Liver (tissue), 3 donors: ENCODE data around the gene MICU1.

Source experiments
- FOXA1 ChIP-seq: IDR thresholded peaks from 2 replicates; pipeline ENCODE4 v1.6.1; 2016; ENCODE audit warnings: antibody characterized with exemption
- GABPA ChIP-seq, 2 donors: IDR thresholded peaks in 1 of 2; conservative IDR thresholded peaks in 1 of 2; 2 replicates each; pipeline ENCODE4 v1.6.1; 2016; ENCODE audit warnings: antibody characterized with exemption in 2 of 2, mild to moderate bottlenecking in 1 of 2, moderate library complexity in 1 of 2
- HNF4G ChIP-seq: IDR thresholded peaks from 2 replicates; pipeline ENCODE4 v1.6.1; 2016; ENCODE audit warnings: antibody characterized with exemption
- JUND ChIP-seq, 2 donors: IDR thresholded peaks; 2 replicates each; pipeline ENCODE4 v1.6.1; 2016; ENCODE audit warnings: antibody characterized with exemption in 2 of 2
- RAD21 ChIP-seq, 2 donors: IDR thresholded peaks; 2 replicates each; pipeline ENCODE4 v1.6.1; 2016; ENCODE audit warnings: antibody characterized with exemption in 2 of 2, mild to moderate bottlenecking in 2 of 2
- SP1 ChIP-seq: IDR thresholded peaks from 2 replicates; pipeline ENCODE4 v1.6.1; 2018; ENCODE audit warnings: antibody characterized with exemption, mild to moderate bottlenecking
- TAF1 ChIP-seq: conservative IDR thresholded peaks from 2 replicates; pipeline ENCODE4 v1.6.1; 2016; ENCODE audit warnings: antibody characterized with exemption, mild to moderate bottlenecking
- YY1 ChIP-seq: IDR thresholded peaks from 2 replicates; pipeline ENCODE4 v1.6.1; 2016; ENCODE audit warnings: antibody characterized with exemption, mild to moderate bottlenecking
- TF ChIP-seq, protein P1 (sequence below): fragments of 150-350 bp; IDR thresholded peaks from 2 replicates; pipeline ENCODE4 v1.5.1; 2017; ENCODE audit warnings: improper control_type of control experiment, low read depth, low read length; ENCODE audit not compliant: missing input control
- TF ChIP-seq, protein P2 (sequence below): IDR thresholded peaks from 2 replicates; pipeline ENCODE4 v1.6.1; 2016; ENCODE audit warnings: antibody characterized with exemption, mild to moderate bottlenecking
- TF ChIP-seq, protein P3 (sequence below): IDR thresholded peaks from 2 replicates; pipeline ENCODE4 v1.6.1; 2016; ENCODE audit warnings: antibody characterized with exemption
- TF ChIP-seq, protein P4 (sequence below): IDR thresholded peaks from 2 replicates; pipeline ENCODE4 v1.6.1; 2016; ENCODE audit warnings: antibody characterized with exemption
- TF ChIP-seq, protein P5 (sequence below): IDR thresholded peaks from 2 replicates; pipeline ENCODE4 v1.6.1; 2016; ENCODE audit warnings: antibody characterized with exemption
- donor health status: healthy.
- donor health status: healthy.

DNA sequence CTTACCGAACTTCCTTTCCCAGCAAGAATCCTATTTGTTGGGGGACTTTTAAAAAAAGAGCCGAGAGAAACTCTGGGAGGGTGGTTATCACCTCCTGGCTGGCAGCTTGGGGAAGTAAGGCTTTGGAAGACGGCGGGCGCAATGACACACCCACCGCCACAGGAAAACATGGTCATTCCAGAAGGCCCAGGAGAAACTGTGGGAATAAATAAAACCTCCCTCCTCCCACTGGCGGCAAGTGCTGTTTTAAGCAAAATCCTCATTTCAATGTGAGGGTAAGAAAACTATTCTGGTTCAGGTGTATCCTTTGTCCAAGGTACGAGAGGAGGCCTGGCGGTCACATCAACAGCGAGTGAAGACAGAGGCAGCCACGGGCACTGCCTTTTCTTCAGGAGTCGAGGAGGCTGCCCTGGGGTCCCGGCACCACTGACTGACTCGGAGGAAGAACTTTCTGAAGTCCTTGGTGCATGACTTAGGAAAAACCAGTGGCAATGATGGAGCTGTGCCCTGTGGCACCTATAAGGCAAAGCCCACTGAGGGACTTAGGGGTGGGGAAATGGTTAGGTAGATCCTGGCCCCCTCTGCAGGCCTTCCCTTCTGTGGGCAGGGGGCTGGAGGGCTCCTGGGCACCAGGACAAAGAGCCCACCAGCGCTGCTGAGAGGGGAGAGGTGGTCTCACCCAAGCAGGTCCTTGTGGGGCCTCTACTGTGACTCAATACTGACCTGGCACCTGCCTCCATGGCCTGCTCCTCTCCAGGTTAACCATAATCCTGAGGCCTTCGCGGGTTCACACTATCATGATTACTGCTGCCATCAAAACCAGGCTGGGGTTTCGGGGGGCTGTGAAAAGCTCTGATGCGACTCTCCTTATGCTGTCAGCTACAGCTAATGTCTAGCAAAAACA is 292.5 kb downstream of the MICU1 start:
- TF ChIP-seq, protein P1, sequence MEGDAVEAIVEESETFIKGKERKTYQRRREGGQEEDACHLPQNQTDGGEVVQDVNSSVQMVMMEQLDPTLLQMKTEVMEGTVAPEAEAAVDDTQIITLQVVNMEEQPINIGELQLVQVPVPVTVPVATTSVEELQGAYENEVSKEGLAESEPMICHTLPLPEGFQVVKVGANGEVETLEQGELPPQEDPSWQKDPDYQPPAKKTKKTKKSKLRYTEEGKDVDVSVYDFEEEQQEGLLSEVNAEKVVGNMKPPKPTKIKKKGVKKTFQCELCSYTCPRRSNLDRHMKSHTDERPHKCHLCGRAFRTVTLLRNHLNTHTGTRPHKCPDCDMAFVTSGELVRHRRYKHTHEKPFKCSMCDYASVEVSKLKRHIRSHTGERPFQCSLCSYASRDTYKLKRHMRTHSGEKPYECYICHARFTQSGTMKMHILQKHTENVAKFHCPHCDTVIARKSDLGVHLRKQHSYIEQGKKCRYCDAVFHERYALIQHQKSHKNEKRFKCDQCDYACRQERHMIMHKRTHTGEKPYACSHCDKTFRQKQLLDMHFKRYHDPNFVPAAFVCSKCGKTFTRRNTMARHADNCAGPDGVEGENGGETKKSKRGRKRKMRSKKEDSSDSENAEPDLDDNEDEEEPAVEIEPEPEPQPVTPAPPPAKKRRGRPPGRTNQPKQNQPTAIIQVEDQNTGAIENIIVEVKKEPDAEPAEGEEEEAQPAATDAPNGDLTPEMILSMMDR, result no peak
- TF ChIP-seq, protein P2, sequence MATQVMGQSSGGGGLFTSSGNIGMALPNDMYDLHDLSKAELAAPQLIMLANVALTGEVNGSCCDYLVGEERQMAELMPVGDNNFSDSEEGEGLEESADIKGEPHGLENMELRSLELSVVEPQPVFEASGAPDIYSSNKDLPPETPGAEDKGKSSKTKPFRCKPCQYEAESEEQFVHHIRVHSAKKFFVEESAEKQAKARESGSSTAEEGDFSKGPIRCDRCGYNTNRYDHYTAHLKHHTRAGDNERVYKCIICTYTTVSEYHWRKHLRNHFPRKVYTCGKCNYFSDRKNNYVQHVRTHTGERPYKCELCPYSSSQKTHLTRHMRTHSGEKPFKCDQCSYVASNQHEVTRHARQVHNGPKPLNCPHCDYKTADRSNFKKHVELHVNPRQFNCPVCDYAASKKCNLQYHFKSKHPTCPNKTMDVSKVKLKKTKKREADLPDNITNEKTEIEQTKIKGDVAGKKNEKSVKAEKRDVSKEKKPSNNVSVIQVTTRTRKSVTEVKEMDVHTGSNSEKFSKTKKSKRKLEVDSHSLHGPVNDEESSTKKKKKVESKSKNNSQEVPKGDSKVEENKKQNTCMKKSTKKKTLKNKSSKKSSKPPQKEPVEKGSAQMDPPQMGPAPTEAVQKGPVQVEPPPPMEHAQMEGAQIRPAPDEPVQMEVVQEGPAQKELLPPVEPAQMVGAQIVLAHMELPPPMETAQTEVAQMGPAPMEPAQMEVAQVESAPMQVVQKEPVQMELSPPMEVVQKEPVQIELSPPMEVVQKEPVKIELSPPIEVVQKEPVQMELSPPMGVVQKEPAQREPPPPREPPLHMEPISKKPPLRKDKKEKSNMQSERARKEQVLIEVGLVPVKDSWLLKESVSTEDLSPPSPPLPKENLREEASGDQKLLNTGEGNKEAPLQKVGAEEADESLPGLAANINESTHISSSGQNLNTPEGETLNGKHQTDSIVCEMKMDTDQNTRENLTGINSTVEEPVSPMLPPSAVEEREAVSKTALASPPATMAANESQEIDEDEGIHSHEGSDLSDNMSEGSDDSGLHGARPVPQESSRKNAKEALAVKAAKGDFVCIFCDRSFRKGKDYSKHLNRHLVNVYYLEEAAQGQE, result no peak
- TF ChIP-seq, protein P3, sequence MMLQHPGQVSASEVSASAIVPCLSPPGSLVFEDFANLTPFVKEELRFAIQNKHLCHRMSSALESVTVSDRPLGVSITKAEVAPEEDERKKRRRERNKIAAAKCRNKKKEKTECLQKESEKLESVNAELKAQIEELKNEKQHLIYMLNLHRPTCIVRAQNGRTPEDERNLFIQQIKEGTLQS, result no peak
- TF ChIP-seq YY1, result no peak
- no peak for TF ChIP-seq RAD21 (IDR thresholded peaks at IDR 0.05)
- TF ChIP-seq GABPA (IDR thresholded peaks at IDR 0.05 in 1 of 2, conservative IDR thresholded peaks at IDR 0.05 in 1 of 2), result no peak
- TF ChIP-seq, protein P4, sequence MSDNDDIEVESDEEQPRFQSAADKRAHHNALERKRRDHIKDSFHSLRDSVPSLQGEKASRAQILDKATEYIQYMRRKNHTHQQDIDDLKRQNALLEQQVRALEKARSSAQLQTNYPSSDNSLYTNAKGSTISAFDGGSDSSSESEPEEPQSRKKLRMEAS, result no peak
- no peak for TF ChIP-seq FOXA1
- TF ChIP-seq SP1, result no peak
- no peak for TF ChIP-seq HNF4G
- TF ChIP-seq, protein P5, sequence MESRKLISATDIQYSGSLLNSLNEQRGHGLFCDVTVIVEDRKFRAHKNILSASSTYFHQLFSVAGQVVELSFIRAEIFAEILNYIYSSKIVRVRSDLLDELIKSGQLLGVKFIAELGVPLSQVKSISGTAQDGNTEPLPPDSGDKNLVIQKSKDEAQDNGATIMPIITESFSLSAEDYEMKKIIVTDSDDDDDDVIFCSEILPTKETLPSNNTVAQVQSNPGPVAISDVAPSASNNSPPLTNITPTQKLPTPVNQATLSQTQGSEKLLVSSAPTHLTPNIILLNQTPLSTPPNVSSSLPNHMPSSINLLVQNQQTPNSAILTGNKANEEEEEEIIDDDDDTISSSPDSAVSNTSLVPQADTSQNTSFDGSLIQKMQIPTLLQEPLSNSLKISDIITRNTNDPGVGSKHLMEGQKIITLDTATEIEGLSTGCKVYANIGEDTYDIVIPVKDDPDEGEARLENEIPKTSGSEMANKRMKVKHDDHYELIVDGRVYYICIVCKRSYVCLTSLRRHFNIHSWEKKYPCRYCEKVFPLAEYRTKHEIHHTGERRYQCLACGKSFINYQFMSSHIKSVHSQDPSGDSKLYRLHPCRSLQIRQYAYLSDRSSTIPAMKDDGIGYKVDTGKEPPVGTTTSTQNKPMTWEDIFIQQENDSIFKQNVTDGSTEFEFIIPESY, result no peak
- no peak for TF ChIP-seq JUND (IDR thresholded peaks at IDR 0.05)
- no peak for TF ChIP-seq TAF1
